ENCODE data around the gene PDSS2. TPM values are rescaled to one million over a fixed set of nuclear protein-coding genes. Genes with fewer than 3 reads are reported as not detected.
A peak's percentile ranks its signal among the peaks of the same experiment; 100 is the strongest.

The PDSS2 gene
- polyA plus RNA-seq, 1 donor (not counting 4 experiments of a cell fraction or from before 2014, with no cell fraction given) = 12.5 TPM

GRCh38 chr6:107418118-107418517 is 41.2 kb downstream of the PDSS2 start:
- Histone ChIP-seq H3K9me3 (ENCODE audit: control insufficient read depth, low read depth, low read length) (no peaks in the 10 kb centered on the region), H3K27ac (ENCODE audit: control insufficient read depth, insufficient read depth, low read length) (no peak overlapping the region), H3K4me3 (ENCODE audit: control insufficient read depth in 2 of 3, extremely low read depth in 1 of 3, insufficient read depth in 2 of 3, low read depth in 1 of 3, low read length in 3 of 3) (no peak overlapping the region), H3K27me3 (ENCODE audit: control insufficient read depth, extremely low read depth, insufficient read depth, low read length) (no peaks in the 10 kb centered on the region), H3K9ac (ENCODE audit: control insufficient read depth, extremely low read depth, insufficient read depth, low read length) (no peak overlapping the region), H3K4me1 (ENCODE audit: control insufficient read depth, extremely low read depth, insufficient read depth, low read length) (no peaks in the 10 kb centered on the region), H3K79me2 (ENCODE audit: control insufficient read depth, insufficient read depth, low read length) (no peaks in the 10 kb centered on the region), H4K20me1 (ENCODE audit: control insufficient read depth, extremely low read depth, insufficient read depth, low read length) (no peaks in the 10 kb centered on the region), H2AFZ (ENCODE audit: control insufficient read depth, low read length) (no peak overlapping the region), H3K36me3 (ENCODE audit: control insufficient read depth in 2 of 2, extremely low read depth in 1 of 2, insufficient read depth in 2 of 2, low read length in 2 of 2) (no peaks in the 10 kb centered on the region), H3K9me1 (ENCODE audit: control insufficient read depth, extremely low read depth, insufficient read depth, low read length) (no peaks in the 10 kb centered on the region), H3K4me2 (ENCODE audit: control insufficient read depth, extremely low read depth, insufficient read depth, low read depth, low read length) (no peak overlapping the region)
- dilution Hi-C loops (cut with MboI; ENCODE audit: extremely low pct_ligation_motif_present, low sequenced_read_pairs) = no loop called here
- no peak for FAIRE-seq
- DNase-seq (ENCODE audit: low read depth, low spot score) = no peak
- TF ChIP-seq, protein P1, sequence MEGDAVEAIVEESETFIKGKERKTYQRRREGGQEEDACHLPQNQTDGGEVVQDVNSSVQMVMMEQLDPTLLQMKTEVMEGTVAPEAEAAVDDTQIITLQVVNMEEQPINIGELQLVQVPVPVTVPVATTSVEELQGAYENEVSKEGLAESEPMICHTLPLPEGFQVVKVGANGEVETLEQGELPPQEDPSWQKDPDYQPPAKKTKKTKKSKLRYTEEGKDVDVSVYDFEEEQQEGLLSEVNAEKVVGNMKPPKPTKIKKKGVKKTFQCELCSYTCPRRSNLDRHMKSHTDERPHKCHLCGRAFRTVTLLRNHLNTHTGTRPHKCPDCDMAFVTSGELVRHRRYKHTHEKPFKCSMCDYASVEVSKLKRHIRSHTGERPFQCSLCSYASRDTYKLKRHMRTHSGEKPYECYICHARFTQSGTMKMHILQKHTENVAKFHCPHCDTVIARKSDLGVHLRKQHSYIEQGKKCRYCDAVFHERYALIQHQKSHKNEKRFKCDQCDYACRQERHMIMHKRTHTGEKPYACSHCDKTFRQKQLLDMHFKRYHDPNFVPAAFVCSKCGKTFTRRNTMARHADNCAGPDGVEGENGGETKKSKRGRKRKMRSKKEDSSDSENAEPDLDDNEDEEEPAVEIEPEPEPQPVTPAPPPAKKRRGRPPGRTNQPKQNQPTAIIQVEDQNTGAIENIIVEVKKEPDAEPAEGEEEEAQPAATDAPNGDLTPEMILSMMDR (optimal IDR thresholded peaks at IDR 0.05 in 1 of 3, IDR thresholded peaks at IDR 0.05 in 1 of 3, conservative IDR thresholded peaks at IDR 0.05 in 1 of 3; ENCODE audit: extremely low read depth in 1 of 3, insufficient read depth in 2 of 3, low read length in 3 of 3) = peak; percentile 40 to 71 (median 54)
- no peak for TF ChIP-seq EZH2 (IDR thresholded peaks at IDR 0.05; ENCODE audit: low read length)

DNA sequence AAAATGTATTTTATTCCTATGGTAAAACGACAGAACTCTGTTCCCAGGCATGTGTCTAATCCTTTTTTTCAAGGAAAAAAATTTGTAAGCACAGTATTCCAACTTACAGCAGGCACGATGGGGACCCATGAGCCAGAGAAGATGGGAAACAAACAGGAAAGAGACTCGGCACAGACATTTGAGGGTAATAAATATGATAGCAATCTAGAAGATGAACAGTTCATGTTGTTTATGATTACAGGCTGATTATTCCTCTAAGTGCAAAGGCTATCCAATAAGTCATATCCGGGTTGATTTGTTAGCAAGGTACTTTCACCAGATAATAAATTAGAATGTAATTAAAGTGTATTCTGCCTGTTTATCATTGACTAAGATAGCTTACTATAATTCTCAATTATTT is 43.2 kb downstream of the PDSS2 start:
- dilution Hi-C loops (cut with MboI; ENCODE audit: extremely low pct_ligation_motif_present, low sequenced_read_pairs) = no loop called here
- DNase-seq (ENCODE audit: low read depth, low spot score) (no peak), FAIRE-seq (no peak)
- Histone ChIP-seq H3K79me2 (ENCODE audit: control insufficient read depth, insufficient read depth, low read length) (no peaks in the 10 kb centered on the region), H3K9me3 (ENCODE audit: control insufficient read depth, low read depth, low read length) (no peaks in the 10 kb centered on the region), H2AFZ (ENCODE audit: control insufficient read depth, low read length) (no peak overlapping the region), H3K9me1 (ENCODE audit: control insufficient read depth, extremely low read depth, insufficient read depth, low read length) (no peaks in the 10 kb centered on the region), H3K27ac (ENCODE audit: control insufficient read depth, insufficient read depth, low read length) (no peak overlapping the region), H4K20me1 (ENCODE audit: control insufficient read depth, extremely low read depth, insufficient read depth, low read length) (no peaks in the 10 kb centered on the region), H3K36me3 (ENCODE audit: control insufficient read depth in 2 of 2, extremely low read depth in 1 of 2, insufficient read depth in 2 of 2, low read length in 2 of 2) (no peaks in the 10 kb centered on the region), H3K4me3 (ENCODE audit: control insufficient read depth in 2 of 3, extremely low read depth in 1 of 3, insufficient read depth in 2 of 3, low read depth in 1 of 3, low read length in 3 of 3) (no peak overlapping the region), H3K9ac (ENCODE audit: control insufficient read depth, extremely low read depth, insufficient read depth, low read length) (no peak overlapping the region), H3K4me1 (ENCODE audit: control insufficient read depth, extremely low read depth, insufficient read depth, low read length) (no peaks in the 10 kb centered on the region), H3K4me2 (ENCODE audit: control insufficient read depth, extremely low read depth, insufficient read depth, low read depth, low read length) (no peak overlapping the region), H3K27me3 (ENCODE audit: control insufficient read depth, extremely low read depth, insufficient read depth, low read length) (no peaks in the 10 kb centered on the region)
- TF ChIP-seq, protein P1 (optimal IDR thresholded peaks at IDR 0.05 in 1 of 3, IDR thresholded peaks at IDR 0.05 in 1 of 3, conservative IDR thresholded peaks at IDR 0.05 in 1 of 3; ENCODE audit: extremely low read depth in 1 of 3, insufficient read depth in 2 of 3, low read length in 3 of 3) = no peak
- no peak for TF ChIP-seq EZH2 (IDR thresholded peaks at IDR 0.05; ENCODE audit: low read length)

Data from keratinocyte (primary cell).